ENCODE data around the gene NDNF. TPM values are rescaled to one million over a fixed set of nuclear protein-coding genes. Genes with fewer than 3 reads are reported as not detected.

Gene NDNF
- total RNA-seq, 1 donor from 2014 or later = 0.14 TPM

Other genes starting within 250 kb of the NDNF start
- not detected in 2 replicates for gene PRDM5, start 149.8 kb downstream of the NDNF start, total RNA-seq
- 18.9 and 20.9 TPM in 2 replicates for gene TNIP3, start 91.8 kb upstream of the NDNF start, total RNA-seq